Measurements from ENCODE around the gene FSIP1. TPM values are rescaled to one million over a fixed set of nuclear protein-coding genes. Genes with fewer than 3 reads are reported as not detected.

FSIP1 gene
- total and polyA plus RNA-seq, 9 of the 15 experiments (the other 6 are each of a cell fraction or from before 2014, with no cell fraction given): 0.07 to 0.51 (median 0.29) TPM

GRCh38 chr15:39746176-39746575, 36.5 kb downstream of the FSIP1 start:
- Histone ChIP-seq H3K27me3 (ENCODE audit: control insufficient read depth in 2 of 2, insufficient read depth in 2 of 2, low read length in 2 of 2) (peaks cover 0 to 4% of the 10 kb centered on the region in 2 experiments; a peak in 1 of 5 replicates), H3K4me2 (ENCODE audit: insufficient read depth, low read length) (no peak overlapping the region), H3K4me3 (no peak overlapping the region), H2AFZ (ENCODE audit: low read depth, low read length) (no peak overlapping the region), H4K20me1 (replicated peaks; ENCODE audit: control insufficient read depth, insufficient read depth, low read length) (no peaks in the 10 kb centered on the region), H3K9ac (ENCODE audit: insufficient read depth in 1 of 2, low read depth in 2 of 2, low read length in 2 of 2) (no peak overlapping the region), H3K9me3 (replicated peaks; ENCODE audit: control insufficient read depth, insufficient read depth, low read depth, low read length) (no peaks in the 10 kb centered on the region), H3K4me1 (replicated peaks in 1 of 2; ENCODE audit: control insufficient read depth in 2 of 2, insufficient read depth in 2 of 2, low read length in 2 of 2) (no peaks in the 10 kb centered on the region), H3K36me3 (ENCODE audit: control insufficient read depth, insufficient read depth, low read length) (no peaks in the 10 kb centered on the region), H3K9me1 (ENCODE audit: control insufficient read depth, insufficient read depth, low read length) (no peaks in the 10 kb centered on the region), H3K79me2 (ENCODE audit: control insufficient read depth, insufficient read depth, low read length) (no peaks in the 10 kb centered on the region), H3K27ac (ENCODE audit: extremely low read depth, low read depth, low read length) (no peak overlapping the region)
- WGBS (ENCODE audit: insufficient coverage, low coverage, missing lambda C conversion rate): 5% methylated on average over 2 of the region's 2 CpGs
- no peak for FAIRE-seq
- no TSS peak for BruUV-seq (replicated peaks)
- no peak for ATAC-seq
- CTCF ChIA-PET (ENCODE audit: low intra/inter-chr PET ratio): no interaction called here
- POLR2A ChIA-PET: interaction anchor here (2.1 kb wide), 1 partner anchor 10 kb away, joined by 5 read pairs; no protein-coding TSS in a partner anchor
- intact Hi-C loops (cut with micrococcal nuclease): no loop called here
- DNase-seq (ENCODE audit: extremely low read depth in 1 of 4, low spot score in 3 of 4): no peak
- in situ Hi-C loops (cut with MboI): no loop called here
- TF ChIP-seq MTA2 (IDR thresholded peaks at IDR 0.05; ENCODE audit: low read depth) (no peak), FUS (optimal IDR thresholded peaks at IDR 0.05; ENCODE audit: low read depth, low read length) (no peak), TEAD1 (CRISPR knock-in tag; IDR thresholded peaks at IDR 0.05) (no peak), JUND (IDR thresholded peaks at IDR 0.05; ENCODE audit: borderline replicate concordance, low read depth, low read length) (no peak), JUND (tag; IDR thresholded peaks at IDR 0.05; ENCODE audit: borderline replicate concordance, low read depth, low read length) (no peak), PBX2 (CRISPR knock-in tag; IDR thresholded peaks at IDR 0.05; ENCODE audit: low read depth) (no peak), PBX2 (tag; conservative IDR thresholded peaks at IDR 0.05; ENCODE audit: low read depth) (no peak), LARP7 (IDR thresholded peaks at IDR 0.05) (no peak), PTRF (tag; IDR thresholded peaks at IDR 0.05) (no peak), NCOA4 (IDR thresholded peaks at IDR 0.05; ENCODE audit: partially characterized antibody) (no peak), RUNX1 (IDR thresholded peaks at IDR 0.05; ENCODE audit: low read depth) (no peak), ZNF184 (CRISPR knock-in tag; IDR thresholded peaks at IDR 0.05) (no peak), SMAD4 (CRISPR knock-in tag; conservative IDR thresholded peaks at IDR 0.05) (no peak)
- TF ChIP-seq, protein P1, sequence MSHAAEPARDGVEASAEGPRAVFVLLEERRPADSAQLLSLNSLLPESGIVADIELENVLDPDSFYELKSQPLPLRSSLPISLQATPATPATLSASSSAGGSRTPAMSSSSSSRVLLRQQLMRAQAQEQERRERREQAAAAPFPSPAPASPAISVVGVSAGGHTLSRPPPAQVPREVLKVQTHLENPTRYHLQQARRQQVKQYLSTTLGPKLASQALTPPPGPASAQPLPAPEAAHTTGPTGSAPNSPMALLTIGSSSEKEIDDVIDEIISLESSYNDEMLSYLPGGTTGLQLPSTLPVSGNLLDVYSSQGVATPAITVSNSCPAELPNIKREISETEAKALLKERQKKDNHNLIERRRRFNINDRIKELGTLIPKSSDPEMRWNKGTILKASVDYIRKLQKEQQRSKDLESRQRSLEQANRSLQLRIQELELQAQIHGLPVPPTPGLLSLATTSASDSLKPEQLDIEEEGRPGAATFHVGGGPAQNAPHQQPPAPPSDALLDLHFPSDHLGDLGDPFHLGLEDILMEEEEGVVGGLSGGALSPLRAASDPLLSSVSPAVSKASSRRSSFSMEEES (CRISPR knock-in tag; IDR thresholded peaks at IDR 0.05): no peak
- TF ChIP-seq, protein P2, sequence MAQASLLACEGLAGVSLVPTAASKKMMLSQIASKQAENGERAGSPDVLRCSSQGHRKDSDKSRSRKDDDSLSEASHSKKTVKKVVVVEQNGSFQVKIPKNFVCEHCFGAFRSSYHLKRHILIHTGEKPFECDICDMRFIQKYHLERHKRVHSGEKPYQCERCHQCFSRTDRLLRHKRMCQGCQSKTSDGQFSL (CRISPR knock-in tag; IDR thresholded peaks at IDR 0.05): no peak
- TF ChIP-seq, protein P2 (tag; IDR thresholded peaks at IDR 0.05): no peak
- TF ChIP-seq, protein P3, sequence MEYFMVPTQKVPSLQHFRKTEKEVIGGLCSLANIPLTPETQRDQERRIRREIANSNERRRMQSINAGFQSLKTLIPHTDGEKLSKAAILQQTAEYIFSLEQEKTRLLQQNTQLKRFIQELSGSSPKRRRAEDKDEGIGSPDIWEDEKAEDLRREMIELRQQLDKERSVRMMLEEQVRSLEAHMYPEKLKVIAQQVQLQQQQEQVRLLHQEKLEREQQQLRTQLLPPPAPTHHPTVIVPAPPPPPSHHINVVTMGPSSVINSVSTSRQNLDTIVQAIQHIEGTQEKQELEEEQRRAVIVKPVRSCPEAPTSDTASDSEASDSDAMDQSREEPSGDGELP (CRISPR knock-in tag; IDR thresholded peaks at IDR 0.05; ENCODE audit: borderline replicate concordance): no peak

All from K562 (cell line).